SK-N-SH treated with all-trans-retinoic acid at 6 μM for 48 hours (cell line): ENCODE measurements around the gene PSMG4.

Experiments used
- ATAC-seq: fragments of 200-7000 bp; cut with Tn5 transposase; 3 replicates; pipeline ENCODE4 v1.9.1; 2020; ENCODE audit warnings: mild to moderate bottlenecking, moderate library complexity
- ARNTL ChIP-seq: fragments of 450-650 bp; formaldehyde crosslinking; IDR thresholded peaks from 2 replicates; pipeline ENCODE4 v1.5.0; 2020; ENCODE audit warnings: low read depth, mild to moderate bottlenecking, moderate library complexity, borderline replicate concordance
- BACH2 ChIP-seq: fragments of 250-450 bp; sonication (Bioruptor Pico); IDR thresholded peaks from 2 replicates; pipeline ENCODE4 v1.9.0; 2021; ENCODE audit warnings: mild to moderate bottlenecking, borderline replicate concordance
- CREB5 ChIP-seq: fragments of 250-450 bp; sonication (Bioruptor Pico); IDR thresholded peaks from 2 replicates; pipeline ENCODE4 v1.5.1; 2020; ENCODE audit warnings: low read depth, mild to moderate bottlenecking, moderate library complexity
- CSDC2 ChIP-seq: fragments of 250-450 bp; sonication (Bioruptor Pico); IDR thresholded peaks from 2 replicates; pipeline ENCODE4 v1.5.0; 2020; ENCODE audit warnings: mild to moderate bottlenecking, moderate library complexity
- ESRRG ChIP-seq: fragments of 250-450 bp; sonication (Bioruptor Pico); IDR thresholded peaks from 2 replicates; pipeline ENCODE4 v1.6.1; 2021; ENCODE audit warnings: mild to moderate bottlenecking
- ISL1 ChIP-seq: fragments of 250-450 bp; sonication (Bioruptor Pico); IDR thresholded peaks from 2 replicates; pipeline ENCODE4 v2.1.2; 2022; ENCODE audit warnings: mild to moderate bottlenecking, moderate library complexity
- OSR1 ChIP-seq: fragments of 250-450 bp; sonication (Bioruptor Pico); IDR thresholded peaks from 2 replicates; pipeline ENCODE4 v1.8.0; 2022; ENCODE audit warnings: moderate library complexity, mild to moderate bottlenecking, inconsistent platforms
- PATZ1 ChIP-seq: fragments of 250-450 bp; sonication (Bioruptor Pico); IDR thresholded peaks from 2 replicates; pipeline ENCODE4 v1.8.0; 2020; ENCODE audit warnings: mild to moderate bottlenecking, moderate library complexity, borderline replicate concordance
- POU6F1 ChIP-seq: fragments of 250-450 bp; sonication (Bioruptor Pico); IDR thresholded peaks from 2 replicates; pipeline ENCODE4 v1.8.0; 2021; ENCODE audit warnings: low read depth, mild to moderate bottlenecking, moderate library complexity, borderline replicate concordance
- PPARA ChIP-seq: fragments of 250-450 bp; sonication (Bioruptor Pico); IDR thresholded peaks from 2 replicates; pipeline ENCODE4 v1.5.0; 2020; ENCODE audit warnings: mild to moderate bottlenecking, borderline replicate concordance
- RARB ChIP-seq: fragments of 250-450 bp; sonication (Bioruptor Pico); IDR thresholded peaks from 2 replicates; pipeline ENCODE4 v1.8.0; 2021; ENCODE audit warnings: mild to moderate bottlenecking, moderate library complexity
- TCF4 ChIP-seq: fragments of 250-450 bp; sonication (Bioruptor Pico); IDR thresholded peaks from 2 replicates; pipeline ENCODE4 v1.8.0; 2021; ENCODE audit warnings: mild to moderate bottlenecking, moderate library complexity, borderline replicate concordance
- TOX ChIP-seq: fragments of 250-450 bp; sonication (Bioruptor Pico); IDR thresholded peaks from 2 replicates; pipeline ENCODE4 v1.8.0; 2021; ENCODE audit warnings: mild to moderate bottlenecking, moderate library complexity, borderline replicate concordance
- TSHZ2 ChIP-seq: fragments of 250-450 bp; sonication (Bioruptor Pico); IDR thresholded peaks from 2 replicates; pipeline ENCODE4 v1.5.0; 2020; ENCODE audit warnings: mild to moderate bottlenecking, moderate library complexity
- ZC3H10 ChIP-seq: fragments of 250-450 bp; sonication (Bioruptor Pico); IDR thresholded peaks from 2 replicates; pipeline ENCODE4 v1.5.1; 2021; ENCODE audit warnings: mild to moderate bottlenecking, moderate library complexity
- ZFP3 ChIP-seq: fragments of 250-450 bp; sonication (Bioruptor Pico); IDR thresholded peaks from 2 replicates; pipeline ENCODE4 v1.5.0; 2020; ENCODE audit warnings: mild to moderate bottlenecking, moderate library complexity
- ZFP30 ChIP-seq: fragments of 450-650 bp; formaldehyde crosslinking; IDR thresholded peaks from 2 replicates; pipeline ENCODE4 v1.5.0; 2022; ENCODE audit warnings: mild to moderate bottlenecking, moderate library complexity
- ZNF565 ChIP-seq: fragments of 450-650 bp; formaldehyde crosslinking; conservative IDR thresholded peaks from 2 replicates; pipeline ENCODE4 v1.5.0; 2020; ENCODE audit warnings: low read depth, mild to moderate bottlenecking, moderate library complexity
- ZNF70 ChIP-seq: fragments of 450-650 bp; formaldehyde crosslinking; IDR thresholded peaks from 2 replicates; pipeline ENCODE4 v1.5.0; 2020; ENCODE audit warnings: mild to moderate bottlenecking, moderate library complexity
- ZNF8 ChIP-seq: fragments of 450-650 bp; formaldehyde crosslinking; IDR thresholded peaks from 2 replicates; pipeline ENCODE4 v1.5.0; 2020; ENCODE audit warnings: mild to moderate bottlenecking, moderate library complexity

PSMG4 gene

GRCh38 chr6:3220366-3220765 is 38.4 kb upstream of the PSMG4 start (continued):
- TF ChIP-seq TSHZ2 (CRISPR knock-in tag): no peak
- TF ChIP-seq CREB5 (CRISPR knock-in tag): no peak
- no peak for TF ChIP-seq PPARA
- no peak for TF ChIP-seq ESRRG (CRISPR knock-in tag)
- TF ChIP-seq ZFP3 (CRISPR knock-in tag): no peak

GRCh38 chr6:3221578-3221977 is 37.2 kb upstream of the PSMG4 start:
- TF ChIP-seq CSDC2 (CRISPR knock-in tag) (no peak), BACH2 (no peak), RARB (CRISPR knock-in tag) (no peak), ZNF70 (CRISPR knock-in tag) (no peak), TCF4 (CRISPR knock-in tag) (no peak), ESRRG (CRISPR knock-in tag) (no peak)
- no peak for ATAC-seq

GRCh38 chr6:3222506-3223038 is 36.2 kb upstream of the PSMG4 start:
- no peak for ATAC-seq
- TF ChIP-seq BACH2: no peak
- 0 out of 2 replicates have a peak, but pooled peaks have one; percentile 10 for TF ChIP-seq ZFP30

GRCh38 chr6:3226042-3226441 is 32.7 kb upstream of the PSMG4 start:
- no peak for ATAC-seq
- TF ChIP-seq OSR1 (CRISPR knock-in tag): no peak
- no peak for TF ChIP-seq TSHZ2 (CRISPR knock-in tag)
- TF ChIP-seq ZFP30: no peak
- TF ChIP-seq ZNF565: no peak

- peak; percentile 18 for ATAC-seq
- TF ChIP-seq BACH2 (no peak), PATZ1 (CRISPR knock-in tag) (no peak), CSDC2 (CRISPR knock-in tag) (no peak), ZFP3 (CRISPR knock-in tag) (no peak), TOX (no peak), ISL1 (no peak), ZFP30 (no peak), ZNF565 (no peak), RARB (CRISPR knock-in tag) (no peak), POU6F1 (no peak), ARNTL (CRISPR knock-in tag) (no peak), TSHZ2 (CRISPR knock-in tag) (no peak), ZNF8 (CRISPR knock-in tag) (no peak), ZC3H10 (no peak)
Measured at GRCh38 chr6:3226481-3227362, 32.0 kb upstream of the PSMG4 start.
